Mesothelial cell of epicardium (in vitro differentiated cells): ENCODE measurements around the gene GPR33. TPM values are rescaled to one million over a fixed set of nuclear protein-coding genes. Genes with fewer than 3 reads are reported as not detected.

Experiments used
- DNase-seq, 2 experiments: peaks; one replicate each; pipeline ENCODE4 v3.0.0; 2021; ENCODE audit warnings: low spot score in 2 of 2; ENCODE audit not compliant: unreplicated experiment in 2 of 2
- H3K27ac Mint-ChIP-seq: 2 replicates; pipeline ENCODE4 v1.8.0; 2021; ENCODE audit warnings: mixed read lengths
- H3K27me3 Mint-ChIP-seq: 2 replicates; pipeline ENCODE4 v1.8.0; 2021; ENCODE audit warnings: low read depth, mixed read lengths
- H3K36me3 Mint-ChIP-seq: 2 replicates; pipeline ENCODE4 v1.8.0; 2021; ENCODE audit warnings: mixed read lengths
- H3K4me1 Mint-ChIP-seq: 2 replicates; pipeline ENCODE4 v1.8.0; 2021; ENCODE audit warnings: mixed read lengths
- H3K4me3 Mint-ChIP-seq: 2 replicates; pipeline ENCODE4 v1.8.0; 2021; ENCODE audit warnings: mild to moderate bottlenecking, moderate library complexity, mixed read lengths
- H3K9me3 Mint-ChIP-seq: 2 replicates; pipeline ENCODE4 v1.8.0; 2021; ENCODE audit warnings: mixed read lengths
- CTCF ChIP-seq: fragments of 200-600 bp; sonication (generic); IDR thresholded peaks from one replicate; pipeline ENCODE4 v1.5.0; 2021; ENCODE audit warnings: antibody characterized with exemption; ENCODE audit not compliant: unreplicated experiment
- total RNA-seq: library from RNA; stranded (reverse); gene quantifications from 3 replicates; pipeline ENCODE4 v1.2.1, GENCODE V29; 2021

The GPR33 gene
- not detected in 3 replicates for total RNA-seq

- Mint-ChIP-seq H3K9me3 (no peaks in the 10 kb centered on the region), H3K27me3 (no peaks in the 10 kb centered on the region), H3K4me3 (no peak within 1 kb of the TSS), H3K36me3 (no peaks in the 10 kb centered on the region), H3K4me1 (no peaks in the 10 kb centered on the region), H3K27ac (no peak within 1 kb of the TSS)
- no peak for TF ChIP-seq CTCF
- DNase-seq, result no peak
Measured at GRCh38 chr14:31487886-31488285, at the start of gene GPR33. TSS of gene GPR33 (minus strand) at chr14:31488039. CDS start at chr14:31483965, 4,074 bp downstream.

- no peak overlapping the region for H3K4me3 Mint-ChIP-seq
- no peaks in the 10 kb centered on the region for H3K36me3 Mint-ChIP-seq
- TF ChIP-seq CTCF, result no peak
- peaks cover 24% of the 10 kb centered on the region for H3K27me3 Mint-ChIP-seq
- H3K27ac Mint-ChIP-seq, result no peak overlapping the region
- H3K4me1 Mint-ChIP-seq, result no peaks in the 10 kb centered on the region
- no peak for DNase-seq
- peaks cover 3% of the 10 kb centered on the region for H3K9me3 Mint-ChIP-seq
Measured at GRCh38 chr14:31536201-31536960, 48.5 kb upstream of the GPR33 start.

- Mint-ChIP-seq H3K4me3 (no peak overlapping the region), H3K4me1 (no peaks in the 10 kb centered on the region), H3K36me3 (no peaks in the 10 kb centered on the region), H3K9me3 (peaks cover 3% of the 10 kb centered on the region), H3K27ac (no peak overlapping the region), H3K27me3 (peaks cover 5% of the 10 kb centered on the region)
- DNase-seq, result no peak
- no peak for TF ChIP-seq CTCF
Measured at GRCh38 chr14:31530136-31530535, 42.3 kb upstream of the GPR33 start.

- no peak for DNase-seq
- Mint-ChIP-seq H3K27ac (no peak overlapping the region), H3K4me3 (no peak overlapping the region), H3K9me3 (peaks cover 3% of the 10 kb centered on the region), H3K4me1 (no peaks in the 10 kb centered on the region), H3K27me3 (peaks cover 2% of the 10 kb centered on the region), H3K36me3 (no peaks in the 10 kb centered on the region)
- no peak for TF ChIP-seq CTCF
Measured at GRCh38 chr14:31529053-31529452, 41.2 kb upstream of the GPR33 start.

GRCh38 chr14:31527546-31527945 is 39.7 kb upstream of the GPR33 start:
- no peak for TF ChIP-seq CTCF
- no peaks in the 10 kb centered on the region for H3K36me3 Mint-ChIP-seq
- no peaks in the 10 kb centered on the region for H3K27me3 Mint-ChIP-seq
- H3K4me3 Mint-ChIP-seq, result no peak overlapping the region
- H3K27ac Mint-ChIP-seq, result no peak overlapping the region
- no peaks in the 10 kb centered on the region for H3K4me1 Mint-ChIP-seq
- no peak for DNase-seq
- H3K9me3 Mint-ChIP-seq, result peaks cover 2% of the 10 kb centered on the region
